Measurements from ENCODE around the gene RPS15.

DNA sequence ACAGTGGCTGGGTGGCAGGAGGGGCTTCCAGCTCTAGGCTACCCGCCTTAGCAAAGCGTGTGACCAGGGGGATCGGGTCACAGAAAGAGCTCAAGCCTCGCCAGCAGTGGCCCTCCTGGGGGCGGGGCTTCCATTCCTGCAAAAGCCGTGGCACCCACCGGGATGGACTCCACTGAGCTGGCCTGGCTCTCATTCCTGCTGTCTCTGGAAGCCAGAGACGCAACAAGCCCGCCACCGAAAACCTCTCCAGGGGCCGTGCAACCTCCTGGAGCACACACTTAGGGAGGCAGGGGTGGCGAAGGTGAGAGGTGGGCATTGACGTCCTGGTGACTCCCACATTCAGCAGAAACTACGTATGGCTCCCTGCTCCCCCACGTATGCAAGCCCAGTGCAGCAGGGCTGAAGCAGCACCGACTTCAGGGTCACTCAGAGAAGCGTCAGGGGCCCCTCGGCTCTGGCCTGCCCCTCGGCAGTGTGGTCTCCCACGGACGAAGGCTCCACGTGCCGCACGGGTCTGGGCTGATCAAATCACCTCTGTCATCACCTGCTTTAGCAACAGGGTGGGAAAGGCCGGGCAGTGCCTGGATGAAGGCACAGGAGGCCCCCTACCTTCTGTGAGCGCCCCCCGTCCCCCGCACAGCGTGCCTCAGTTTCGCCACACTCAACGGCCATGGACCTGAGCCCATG is 37.7 kb downstream of the RPS15 start:
- no peak for TF ChIP-seq POLR2A (IDR thresholded peaks at IDR 0.05; ENCODE audit: low read depth, low read length)
- no peak for TF ChIP-seq CTCF (IDR thresholded peaks at IDR 0.05; ENCODE audit: extremely low read depth in 1 of 2, insufficient read depth in 1 of 2, low read depth in 1 of 2, low read length in 2 of 2)
- no peak for TF ChIP-seq GATA2 (IDR thresholded peaks at IDR 0.05; ENCODE audit: insufficient read depth, insufficient read length, low read depth, low read length)
